Endodermal cell (in vitro differentiated cells): ENCODE results near the gene ARRDC2. TPM values are rescaled to one million over a fixed set of nuclear protein-coding genes. Genes with fewer than 3 reads are reported as not detected.

ENCODE experiments used
- DNase-seq: peaks from one replicate; pipeline ENCODE4 v3.0.0-alpha.2; 2017
- H3K27ac ChIP-seq: 2 replicates; pipeline ENCODE4 v1.5.1; 2013; ENCODE audit warnings: mild to moderate bottlenecking, low read depth, low read length, moderate library complexity
- H3K27me3 ChIP-seq: 2 replicates; pipeline ENCODE4 v1.6.1; 2013; ENCODE audit warnings: mild to moderate bottlenecking, low read length, moderate library complexity; ENCODE audit not compliant: insufficient read depth, control insufficient read depth, poor library complexity, severe bottlenecking
- H3K36me3 ChIP-seq: 2 replicates; pipeline ENCODE4 v1.7.0; 2013; ENCODE audit warnings: mild to moderate bottlenecking, low read length, moderate library complexity; ENCODE audit not compliant: control insufficient read depth, insufficient read depth
- H3K4me1 ChIP-seq: one replicate; pipeline ENCODE4 v1.7.0; 2013; ENCODE audit warnings: low read length; ENCODE audit not compliant: control insufficient read depth, insufficient read depth
- H3K4me3 ChIP-seq: 2 replicates; pipeline ENCODE4 v1.5.1; 2013; ENCODE audit warnings: mild to moderate bottlenecking, low read length, moderate library complexity
- H3K9ac ChIP-seq: 2 replicates; pipeline ENCODE4 v1.6.1; 2013; ENCODE audit warnings: mild to moderate bottlenecking, low read length, moderate library complexity; ENCODE audit not compliant: poor library complexity, severe bottlenecking; ENCODE audit errors: extremely low read depth
- H3K9me3 ChIP-seq: 2 replicates; pipeline ENCODE4 v1.6.1; 2013; ENCODE audit warnings: mild to moderate bottlenecking, low read length, moderate library complexity; ENCODE audit not compliant: control insufficient read depth
- H3K27ac Mint-ChIP-seq: 2 replicates; pipeline ENCODE4 v1.8.0; 2020; ENCODE audit warnings: mixed read lengths
- H3K27me3 Mint-ChIP-seq: 2 replicates; pipeline ENCODE4 v1.8.0; 2021; ENCODE audit warnings: mild to moderate bottlenecking, mixed read lengths; ENCODE audit not compliant: insufficient read depth
- H3K36me3 Mint-ChIP-seq: 2 replicates; pipeline ENCODE4 v1.8.0; 2020; ENCODE audit warnings: low read depth, mixed read lengths
- H3K4me1 Mint-ChIP-seq: 2 replicates; pipeline ENCODE4 v1.8.0; 2020; ENCODE audit warnings: mixed read lengths
- H3K4me3 Mint-ChIP-seq: 2 replicates; pipeline ENCODE4 v1.8.0; 2020; ENCODE audit warnings: mild to moderate bottlenecking, moderate library complexity, mixed read lengths
- H3K9me3 Mint-ChIP-seq: 2 replicates; pipeline ENCODE4 v1.8.0; 2020; ENCODE audit warnings: mild to moderate bottlenecking, mixed read lengths
- WGBS, 2 experiments: methylation state at CpG; one replicate each; pipeline versions ENCODE4 v1.1.5 to v1.1.7; 2013; ENCODE audit warnings: missing lambda C conversion rate in 2 of 2, mixed read lengths in 1 of 2; ENCODE audit not compliant: insufficient coverage in 1 of 2, insufficient read length in 1 of 2; 5-methylcytosine and 5-hydroxymethylcytosine counted together
- total RNA-seq, 2 donors: library from RNA; stranded (reverse); fragmentation: NEBNext Ultra II Directional in 1 of 2; extraction: Animal tissue kit (Norgen Biotek cat#: 25700) in 1 of 2; gene quantifications; 2 replicates in 1 of 2; 3 replicates in 1 of 2; pipeline ENCODE4 v1.2.1, GENCODE V29; 2021
- TF ChIP-seq, protein P1 (sequence below): fragments of 200-600 bp; sonication (generic); conservative IDR thresholded peaks from 2 replicates; pipeline ENCODE4 v1.5.0; 2021; ENCODE audit warnings: antibody characterized with exemption, mild to moderate bottlenecking

Gene ARRDC2
- total RNA-seq, 2 donors from 2014 or later, result 6.8 to 7.0 TPM

DNA sequence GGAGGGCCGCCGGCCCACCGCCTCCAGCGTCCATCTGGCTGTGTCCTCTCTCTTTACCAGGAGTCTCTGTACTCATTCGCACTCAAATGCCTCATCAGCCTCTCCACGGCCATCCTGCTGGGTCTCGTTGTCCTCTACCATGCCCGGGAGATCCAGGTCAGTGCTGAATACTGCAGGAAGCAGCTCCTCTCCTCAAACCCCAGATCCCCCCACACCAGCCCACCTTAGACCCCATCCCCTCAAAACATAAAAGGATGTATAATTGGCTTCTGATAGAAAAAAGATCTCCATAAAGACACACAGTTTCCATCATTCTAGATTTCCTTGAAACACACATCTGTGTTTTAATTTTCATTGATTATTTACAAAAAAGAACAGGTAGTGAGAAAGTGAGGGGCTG lies 32.9 kb upstream of the ARRDC2 start:
- H3K27me3 Mint-ChIP-seq, result no peaks in the 10 kb centered on the region
- Histone ChIP-seq H3K36me3 (peaks cover 5% of the 10 kb centered on the region), H3K27me3 (no peaks in the 10 kb centered on the region), H3K4me3 (no peak overlapping the region), H3K27ac (no peak overlapping the region), H3K4me1 (no peaks in the 10 kb centered on the region), H3K9me3 (no peaks in the 10 kb centered on the region), H3K9ac (no peak overlapping the region)
- H3K27ac Mint-ChIP-seq, result no peak overlapping the region
- H3K36me3 Mint-ChIP-seq, result peaks cover 2% of the 10 kb centered on the region
- 92 to 100% methylated on average over 3 to 8 of the region's 8 CpGs for WGBS, 2 experiments
- TF ChIP-seq, protein P1, sequence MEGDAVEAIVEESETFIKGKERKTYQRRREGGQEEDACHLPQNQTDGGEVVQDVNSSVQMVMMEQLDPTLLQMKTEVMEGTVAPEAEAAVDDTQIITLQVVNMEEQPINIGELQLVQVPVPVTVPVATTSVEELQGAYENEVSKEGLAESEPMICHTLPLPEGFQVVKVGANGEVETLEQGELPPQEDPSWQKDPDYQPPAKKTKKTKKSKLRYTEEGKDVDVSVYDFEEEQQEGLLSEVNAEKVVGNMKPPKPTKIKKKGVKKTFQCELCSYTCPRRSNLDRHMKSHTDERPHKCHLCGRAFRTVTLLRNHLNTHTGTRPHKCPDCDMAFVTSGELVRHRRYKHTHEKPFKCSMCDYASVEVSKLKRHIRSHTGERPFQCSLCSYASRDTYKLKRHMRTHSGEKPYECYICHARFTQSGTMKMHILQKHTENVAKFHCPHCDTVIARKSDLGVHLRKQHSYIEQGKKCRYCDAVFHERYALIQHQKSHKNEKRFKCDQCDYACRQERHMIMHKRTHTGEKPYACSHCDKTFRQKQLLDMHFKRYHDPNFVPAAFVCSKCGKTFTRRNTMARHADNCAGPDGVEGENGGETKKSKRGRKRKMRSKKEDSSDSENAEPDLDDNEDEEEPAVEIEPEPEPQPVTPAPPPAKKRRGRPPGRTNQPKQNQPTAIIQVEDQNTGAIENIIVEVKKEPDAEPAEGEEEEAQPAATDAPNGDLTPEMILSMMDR, result no peak
- no peaks in the 10 kb centered on the region for H3K4me1 Mint-ChIP-seq
- no peak overlapping the region for H3K4me3 Mint-ChIP-seq
- no peaks in the 10 kb centered on the region for H3K9me3 Mint-ChIP-seq
- DNase-seq, result no peak

DNA sequence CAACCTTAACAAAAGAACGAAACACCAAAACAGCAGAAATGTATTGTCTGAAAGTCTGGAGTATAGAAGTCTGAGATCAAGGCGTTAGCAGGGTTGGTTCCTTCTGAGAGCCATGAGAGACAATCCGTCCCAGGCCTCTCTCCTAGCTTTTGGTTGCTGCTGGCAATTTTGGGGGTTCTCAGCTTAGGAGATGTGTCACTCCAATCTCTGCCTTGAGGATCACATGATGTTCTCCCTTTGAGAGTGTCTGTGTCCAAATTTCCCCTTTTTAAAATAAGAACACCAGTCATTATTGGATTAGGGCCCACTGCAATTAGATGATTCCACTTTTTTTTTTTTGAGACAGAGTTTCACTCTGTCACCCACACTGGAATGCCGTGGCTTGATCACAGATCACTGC lies 30.9 kb upstream of the ARRDC2 start:
- Mint-ChIP-seq H3K36me3 (peaks cover 2% of the 10 kb centered on the region), H3K9me3 (no peaks in the 10 kb centered on the region), H3K4me3 (no peak overlapping the region), H3K4me1 (no peaks in the 10 kb centered on the region), H3K27me3 (no peaks in the 10 kb centered on the region), H3K27ac (no peak overlapping the region)
- 96 to 97% methylated on average over 3 to 4 of the region's 4 CpGs for WGBS, 2 experiments
- Histone ChIP-seq H3K27ac (no peak overlapping the region), H3K36me3 (peaks cover 5% of the 10 kb centered on the region), H3K9ac (no peak overlapping the region), H3K9me3 (no peaks in the 10 kb centered on the region), H3K4me1 (no peaks in the 10 kb centered on the region), H3K4me3 (no peak overlapping the region), H3K27me3 (no peaks in the 10 kb centered on the region)
- TF ChIP-seq, protein P1, result no peak
- no peak for DNase-seq

DNA sequence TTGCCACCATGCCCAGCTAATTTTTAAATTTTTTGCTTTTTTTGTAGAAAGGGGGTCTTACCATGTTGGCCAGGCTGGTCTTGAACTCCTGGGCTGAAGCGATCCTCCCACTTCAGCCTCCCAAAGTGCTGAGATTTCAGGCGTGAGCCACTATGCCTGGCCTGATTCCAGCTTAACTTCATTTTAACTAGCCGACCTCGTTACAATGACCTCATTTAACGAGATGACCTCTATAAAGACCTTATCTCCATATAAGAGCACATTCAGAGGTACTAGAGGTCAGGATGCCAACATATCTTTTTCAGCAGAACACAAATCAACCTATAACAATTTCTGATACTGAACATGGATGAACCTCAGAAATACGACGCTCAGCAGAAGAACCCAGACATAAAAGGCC lies 30.5 kb upstream of the ARRDC2 start:
- no peaks in the 10 kb centered on the region for H3K9me3 ChIP-seq
- Mint-ChIP-seq H3K9me3 (no peaks in the 10 kb centered on the region), H3K36me3 (peaks cover 2% of the 10 kb centered on the region), H3K27me3 (no peaks in the 10 kb centered on the region), H3K4me3 (no peak overlapping the region), H3K27ac (no peak overlapping the region), H3K4me1 (no peaks in the 10 kb centered on the region)
- H3K9ac ChIP-seq, result no peak overlapping the region
- peaks cover 5% of the 10 kb centered on the region for H3K36me3 ChIP-seq
- TF ChIP-seq, protein P1, result no peak
- H3K27ac ChIP-seq, result no peak overlapping the region
- H3K4me3 ChIP-seq, result no peak overlapping the region
- H3K4me1 ChIP-seq, result no peaks in the 10 kb centered on the region
- no peaks in the 10 kb centered on the region for H3K27me3 ChIP-seq
- DNase-seq, result no peak
- WGBS, 2 experiments, result 92 to 93% methylated on average over 5 to 7 of the region's 7 CpGs
